Muscle of back (tissue), 11 donors: ENCODE results near the gene DET1. TPM values are rescaled to one million over a fixed set of nuclear protein-coding genes. Genes with fewer than 3 reads are reported as not detected.
"Not testable (repeated sequence)": the region's sequence is repeated elsewhere in the genome, so short reads cannot be mapped to it uniquely, and the experiment has no call there.

Experiments used
- DNase-seq, 3 donors: peaks; one replicate each; pipeline versions ENCODE4 v3.0.0 to v3.0.0-alpha.2; 2013
- polyA plus RNA-seq, 10 donors: library from polyadenylated mRNA; unstranded; fragments of 120-200 nt; gene quantifications; one replicate each; pipeline ENCODE4 v1.2.1, GENCODE V29; 2013; ENCODE audit not compliant: insufficient read length in 10 of 10

Gene DET1
- polyA plus RNA-seq, 10 donors: 8.4 to 14.1 (median 10.1) TPM

- DNase-seq: no peak
Measured at GRCh38 chr15:88504445-88504844, 42.0 kb downstream of the DET1 start.

- DNase-seq: no peak
Measured at GRCh38 chr15:88498996-88499395, 47.5 kb downstream of the DET1 start.

- DNase-seq: no peak
Measured at GRCh38 chr15:88497109-88497765, 49.2 kb downstream of the DET1 start.

GRCh38 chr15:88493844-88494243 is 52.6 kb downstream of the DET1 start:
- no peak for DNase-seq

- no peak for DNase-seq
Measured at GRCh38 chr15:88491158-88491557, 55.3 kb downstream of the DET1 start.

- no peak for DNase-seq
Measured at GRCh38 chr15:88490036-88490435, 56.4 kb downstream of the DET1 start.

- no peak for DNase-seq
Measured at GRCh38 chr15:88489321-88489720, 57.2 kb downstream of the DET1 start.

GRCh38 chr15:88487796-88488523 is 58.5 kb downstream of the DET1 start:
- DNase-seq: no peak

- DNase-seq: no peak
Measured at GRCh38 chr15:88487178-88487795, 59.2 kb downstream of the DET1 start.

- peak in 1 of 3 donors; percentile 32 for DNase-seq
Measured at GRCh38 chr15:88484682-88485331, 61.7 kb downstream of the DET1 start.

- no peak for DNase-seq
Measured at GRCh38 chr15:88482263-88482662, 64.2 kb downstream of the DET1 start.

- DNase-seq: no peak
Measured at GRCh38 chr15:88480981-88481380, 65.5 kb downstream of the DET1 start.

GRCh38 chr15:88479169-88479568 is 67.3 kb downstream of the DET1 start:
- no peak for DNase-seq

- DNase-seq: no peak
Measured at GRCh38 chr15:88477904-88478303, 68.6 kb downstream of the DET1 start.

- no peak for DNase-seq
Measured at GRCh38 chr15:88477126-88477525, 69.4 kb downstream of the DET1 start.

GRCh38 chr15:88476635-88477060 is 69.8 kb downstream of the DET1 start:
- peak in 2 of 3 donors; percentile 31 to 52 for DNase-seq

- not testable (repeated sequence) for DNase-seq
Measured at GRCh38 chr15:88473661-88474293, 72.7 kb downstream of the DET1 start.

GRCh38 chr15:88472225-88472624 is 74.3 kb downstream of the DET1 start:
- no peak for DNase-seq

GRCh38 chr15:88470625-88471372 is 75.7 kb downstream of the DET1 start:
- DNase-seq: no peak

- DNase-seq: no peak
Measured at GRCh38 chr15:88469321-88469720, 77.2 kb downstream of the DET1 start.

- not testable (repeated sequence) for DNase-seq
Measured at GRCh38 chr15:88468721-88469120, 77.8 kb downstream of the DET1 start.
